LoVo (cell line): Measurements from ENCODE around the gene EBF3.

Experiments
- DNase-seq: peaks from one replicate; pipeline ENCODE4 v3.0.0-alpha.2; 2016; ENCODE audit warnings: low spot score

The EBF3 gene

GRCh38 chr10:129887986-129888783, 75.9 kb downstream of the EBF3 start:
- DNase-seq: no peak

GRCh38 chr10:129887381-129887905, 76.6 kb downstream of the EBF3 start:
- no peak for DNase-seq

- no peak for DNase-seq
These were observed 77.8 kb downstream of the EBF3 start for GRCh38 chr10:129886263-129886662.

- DNase-seq: no peak
These were observed 78.5 kb downstream of the EBF3 start for GRCh38 chr10:129885526-129885925.

GRCh38 chr10:129884398-129885078, 79.5 kb downstream of the EBF3 start:
- no peak for DNase-seq

- DNase-seq: no peak
These were observed 80.3 kb downstream of the EBF3 start for GRCh38 chr10:129883626-129884397.

GRCh38 chr10:129883029-129883428, 81.0 kb downstream of the EBF3 start:
- DNase-seq: no peak

- no peak for DNase-seq
These were observed 81.6 kb downstream of the EBF3 start for GRCh38 chr10:129882291-129883010.

GRCh38 chr10:129881641-129882040, 82.4 kb downstream of the EBF3 start:
- no peak for DNase-seq

GRCh38 chr10:129880191-129880870, 83.7 kb downstream of the EBF3 start:
- no peak for DNase-seq

GRCh38 chr10:129879655-129880054, 84.4 kb downstream of the EBF3 start:
- no peak for DNase-seq

- DNase-seq: no peak
These were observed 85.2 kb downstream of the EBF3 start for GRCh38 chr10:129878835-129879234.

GRCh38 chr10:129877773-129878371, 86.2 kb downstream of the EBF3 start:
- peak; percentile 14 for DNase-seq

GRCh38 chr10:129876838-129877237, 87.2 kb downstream of the EBF3 start:
- no peak for DNase-seq

GRCh38 chr10:129875993-129876726, 87.9 kb downstream of the EBF3 start:
- DNase-seq: no peak

GRCh38 chr10:129873351-129873750, 90.7 kb downstream of the EBF3 start:
- no peak for DNase-seq

GRCh38 chr10:129871966-129872365, 92.1 kb downstream of the EBF3 start:
- DNase-seq: no peak

- DNase-seq: no peak
These were observed 93.0 kb downstream of the EBF3 start for GRCh38 chr10:129870961-129871621.

GRCh38 chr10:129870474-129870757, 93.7 kb downstream of the EBF3 start:
- no peak for DNase-seq
